ENCODE measurements around the gene BGLAP.

BGLAP gene

GRCh38 chr1:156291226-156292061 lies 49.5 kb downstream of the BGLAP start:
- no peak for DNase-seq (ENCODE audit: low read depth)

All from activated T-helper 9 cell treated with anti-CD3 and anti-CD28 coated beads, Interleukin-2, amount 50 U/mL, for 16 hours (primary cell).